Adrenal gland (tissue), 12 donors: Measurements from ENCODE around the gene LRRC4. TPM values are rescaled to one million over a fixed set of nuclear protein-coding genes. Genes with fewer than 3 reads are reported as not detected.

ENCODE experiments used
- DNase-seq, 7 donors: peaks; one replicate each; pipeline ENCODE4 v3.0.0-alpha.2; 2019 to 2020
- H3K27ac ChIP-seq, 5 donors: fragments of 200-600 bp; sonication (generic) in 4 of 5; 1 replicate in 3 of 5; 2 replicates in 2 of 5; pipeline versions ENCODE4 v1.5.1 to v1.8.0; 2016 to 2020; ENCODE audit warnings: mild to moderate bottlenecking in 1 of 5
- H3K27me3 ChIP-seq: fragments of 200-600 bp; 2 replicates; pipeline ENCODE4 v1.8.0; 2021
- H3K36me3 ChIP-seq, 2 donors: fragments of 200-600 bp; replicated peaks in 1 of 2; 1 replicate in 1 of 2; 2 replicates in 1 of 2; pipeline versions ENCODE4 v1.5.1 to v1.8.0; 2018 to 2022
- H3K4me1 ChIP-seq, 2 donors: fragments of 200-600 bp; replicated peaks in 1 of 2; 1 replicate in 1 of 2; 2 replicates in 1 of 2; pipeline versions ENCODE4 v1.5.1 to v1.8.0; 2018 to 2021
- H3K4me3 ChIP-seq, 4 donors: fragments of 200-600 bp; sonication (generic) in 3 of 4; one replicate each; pipeline ENCODE4 v1.5.1; 2016 to 2018
- H3K9me3 ChIP-seq, 3 donors: fragments of 200-600 bp; sonication (generic) in 1 of 3; replicated peaks in 1 of 3; 1 replicate in 2 of 3; 2 replicates in 1 of 3; pipeline versions ENCODE4 v1.5.1 to v1.8.0; 2016 to 2021
- POLR2A ChIP-seq, 2 donors: fragments of 450-650 bp; IDR thresholded peaks; one replicate each; pipeline ENCODE4 v1.6.1; 2017; ENCODE audit warnings: antibody characterized with exemption in 2 of 2, mild to moderate bottlenecking in 2 of 2, moderate library complexity in 1 of 2
- WGBS, 4 donors: extraction: QIAGEN DNeasy Blood & Tissue Kit in 2 of 4; methylation state at CpG; one replicate each; pipeline versions ENCODE4 v1.1.5 to v1.1.7; 2013 to 2017; 5-methylcytosine and 5-hydroxymethylcytosine counted together
- intact Hi-C, 2 donors: fragments of 100-400 bp; cut with DNase I; formaldehyde crosslinking; loops; one replicate each; pipeline versions ENCODE4 v1.14.1 to v1.15.0; 2022 to 2023
- polyA plus RNA-seq, 3 donors: library from polyadenylated mRNA; stranded (reverse); fragments of 200-250 nt in 2 of 3; fragments of 350-450 nt in 1 of 3; fragmentation: Illumina TruSeq in 1 of 3; extraction: RNeasy Lipid Tissue Mini Kit (QIAGEN cat#74804) in 1 of 3; gene quantifications; one replicate each; pipeline ENCODE4 v1.2.3, GENCODE V29; 2013 to 2014
- total RNA-seq, 9 donors: library from RNA; depleted of rRNA in 4 of 9; stranded (reverse); fragments of >200 nt in 4 of 9; fragments of 120-200 nt in 1 of 9; fragmentation: NEBNext Ultra II Directional in 1 of 9; extraction: Animal tissue kit (Norgen Biotek cat#: 25700) in 1 of 9; gene quantifications; one replicate each; pipeline versions ENCODE4 v1.1.0 to v1.2.4, GENCODE V29; 2013 to 2023
- TF ChIP-seq, protein P1 (sequence below), 6 experiments: fragments of 450-650 bp in 4 of 6; fragments of 200-600 bp in 2 of 6; sonication (generic) in 1 of 6; IDR thresholded peaks; 1 replicate in 5 of 6; 2 replicates in 1 of 6; pipeline versions ENCODE4 v1.5.1 to v1.8.0; 2016 to 2021; ENCODE audit warnings: antibody characterized with exemption in 6 of 6, mild to moderate bottlenecking in 2 of 6, moderate library complexity in 1 of 6
- donor health status: healthy with polysubstance abuse.
- donor health status: Bipolar disorder and iron deficiency.
- donor health status: DM: yes; HTN: yes; CAD: no.
- donor health status: DM: no; HTN: no; CAD: no.
- donor health status: DM: no; HTN: no; CAD: no.
- donor health status: DM: yes; HTN: yes; CAD: no.

LRRC4 gene
- total and polyA plus RNA-seq, 12 donors, result 2.2 to 23.7 (median 8.4) TPM

DNA sequence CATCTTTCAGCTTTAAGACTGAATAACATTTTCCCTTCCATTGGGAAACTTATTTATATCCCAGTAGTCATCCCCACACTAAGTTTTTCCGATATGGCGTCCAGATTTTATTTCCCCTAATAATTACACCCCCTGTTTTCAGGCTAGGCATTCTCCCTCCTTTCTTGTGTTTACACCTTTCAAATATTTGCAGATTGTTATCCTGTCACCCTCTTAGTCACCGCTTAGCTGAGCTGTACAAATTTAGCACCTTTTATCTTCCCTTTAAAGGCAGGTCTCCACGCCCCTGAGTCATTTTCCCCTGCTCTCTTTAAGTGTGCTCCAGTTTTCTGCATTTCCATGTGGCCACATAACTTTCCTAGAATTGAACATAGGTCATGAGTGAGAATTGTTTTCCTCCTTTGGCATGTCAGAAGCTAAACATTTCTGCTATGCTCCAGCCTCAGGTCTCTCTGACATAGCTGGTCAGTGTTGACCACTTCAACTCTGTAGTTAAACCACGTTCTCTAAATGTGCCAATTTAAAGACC, 47.4 kb downstream of the LRRC4 start:
- no peak for DNase-seq
- Histone ChIP-seq H3K27me3 (no peaks in the 10 kb centered on the region), H3K36me3 (no peaks in the 10 kb centered on the region), H3K9me3 (no peaks in the 10 kb centered on the region), H3K4me1 (no peaks in the 10 kb centered on the region), H3K27ac (no peak overlapping the region), H3K4me3 (no peak overlapping the region)
- intact Hi-C loops, result no loop called here
- TF ChIP-seq, protein P1, sequence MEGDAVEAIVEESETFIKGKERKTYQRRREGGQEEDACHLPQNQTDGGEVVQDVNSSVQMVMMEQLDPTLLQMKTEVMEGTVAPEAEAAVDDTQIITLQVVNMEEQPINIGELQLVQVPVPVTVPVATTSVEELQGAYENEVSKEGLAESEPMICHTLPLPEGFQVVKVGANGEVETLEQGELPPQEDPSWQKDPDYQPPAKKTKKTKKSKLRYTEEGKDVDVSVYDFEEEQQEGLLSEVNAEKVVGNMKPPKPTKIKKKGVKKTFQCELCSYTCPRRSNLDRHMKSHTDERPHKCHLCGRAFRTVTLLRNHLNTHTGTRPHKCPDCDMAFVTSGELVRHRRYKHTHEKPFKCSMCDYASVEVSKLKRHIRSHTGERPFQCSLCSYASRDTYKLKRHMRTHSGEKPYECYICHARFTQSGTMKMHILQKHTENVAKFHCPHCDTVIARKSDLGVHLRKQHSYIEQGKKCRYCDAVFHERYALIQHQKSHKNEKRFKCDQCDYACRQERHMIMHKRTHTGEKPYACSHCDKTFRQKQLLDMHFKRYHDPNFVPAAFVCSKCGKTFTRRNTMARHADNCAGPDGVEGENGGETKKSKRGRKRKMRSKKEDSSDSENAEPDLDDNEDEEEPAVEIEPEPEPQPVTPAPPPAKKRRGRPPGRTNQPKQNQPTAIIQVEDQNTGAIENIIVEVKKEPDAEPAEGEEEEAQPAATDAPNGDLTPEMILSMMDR (IDR thresholded peaks at IDR 0.05), result no peak
- no peak for TF ChIP-seq POLR2A (IDR thresholded peaks at IDR 0.05)
- 79 to 96% (median 94%) methylated on average over 5 of the region's 5 CpGs for WGBS, 4 donors

DNA sequence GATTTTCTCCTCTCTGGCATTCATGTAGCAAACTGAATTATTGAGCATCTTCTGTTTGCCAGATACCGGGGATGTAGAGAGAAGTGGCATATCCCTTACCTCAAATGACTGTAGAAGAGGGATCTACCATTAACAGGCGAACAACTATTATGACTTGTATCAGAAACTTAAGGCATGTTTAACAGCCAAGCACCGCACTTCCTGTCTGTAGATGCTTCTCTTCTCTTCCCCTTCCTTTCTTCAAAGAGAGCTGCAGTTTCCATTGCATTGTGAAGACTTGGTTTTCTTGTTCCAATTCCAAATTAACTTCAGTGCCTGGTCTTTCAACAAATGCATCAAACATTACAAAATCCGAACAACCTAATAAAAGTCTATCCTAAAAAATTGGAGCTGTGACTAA, 49.3 kb downstream of the LRRC4 start:
- intact Hi-C loops, result no loop called here
- 93 to 95% (median 93%) methylated on average over 4 of the region's 4 CpGs for WGBS, 4 donors

DNA sequence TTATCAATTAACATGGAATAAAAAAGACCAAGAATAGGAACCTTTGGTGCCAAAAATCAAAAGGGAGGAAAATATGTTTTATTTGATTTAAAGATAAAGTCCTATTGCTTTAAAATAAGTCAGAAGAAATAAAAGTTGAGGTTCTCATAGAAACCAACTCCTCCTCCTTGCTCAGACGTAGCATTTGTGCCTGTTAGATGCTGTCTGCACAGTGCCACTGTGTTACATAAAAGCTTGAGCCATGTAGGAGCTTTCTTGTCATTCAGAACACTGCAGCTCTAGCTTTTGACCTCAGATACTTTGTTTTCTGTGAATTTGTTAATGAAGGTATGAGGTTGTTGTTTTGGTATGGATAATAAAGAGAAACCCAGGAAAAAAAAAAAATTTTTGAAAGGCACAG, 50.3 kb downstream of the LRRC4 start:
- DNase-seq, result no peak

More for the DNA sequence above, 49.3 kb downstream of the LRRC4 start:
- no peaks in the 10 kb centered on the region for H3K36me3 ChIP-seq
- DNase-seq, result no peak
- H3K27ac ChIP-seq, result no peak overlapping the region
- TF ChIP-seq, protein P1 (IDR thresholded peaks at IDR 0.05), result no peak
- TF ChIP-seq POLR2A (IDR thresholded peaks at IDR 0.05), result no peak
- H3K4me1 ChIP-seq, result no peaks in the 10 kb centered on the region
- H3K4me3 ChIP-seq, result no peak overlapping the region
- no peaks in the 10 kb centered on the region for H3K27me3 ChIP-seq
- H3K9me3 ChIP-seq, result no peaks in the 10 kb centered on the region

DNA sequence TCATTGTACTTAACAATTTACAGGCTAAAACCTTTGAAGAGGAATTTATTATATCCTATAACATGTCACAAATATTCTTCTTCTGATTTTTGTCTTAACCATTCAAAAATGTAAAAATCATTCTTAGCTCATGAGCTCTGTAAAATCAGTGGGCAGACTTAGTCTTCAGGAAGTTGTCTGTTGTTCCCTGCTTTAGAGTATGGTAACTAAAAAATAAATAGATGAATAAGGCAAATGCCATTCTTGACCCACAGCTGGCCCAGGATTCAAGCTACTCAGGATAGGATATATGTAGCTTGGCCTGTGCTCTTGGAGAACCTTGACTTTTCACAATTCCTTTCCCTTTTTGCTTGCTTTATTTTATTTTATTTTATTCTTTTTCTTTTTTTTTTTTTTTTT, 51.5 kb downstream of the LRRC4 start:
- no peak for TF ChIP-seq POLR2A (IDR thresholded peaks at IDR 0.05)
- TF ChIP-seq, protein P1 (IDR thresholded peaks at IDR 0.05), result no peak
- intact Hi-C loops, result no loop called here

More for the DNA sequence above, 50.3 kb downstream of the LRRC4 start:
- intact Hi-C loops, result no loop called here
- Histone ChIP-seq H3K4me1 (no peaks in the 10 kb centered on the region), H3K27me3 (no peaks in the 10 kb centered on the region), H3K4me3 (no peak overlapping the region), H3K9me3 (no peaks in the 10 kb centered on the region), H3K27ac (no peak overlapping the region), H3K36me3 (no peaks in the 10 kb centered on the region)
- WGBS, 4 donors, result 93 to 96% (median 96%) methylated on average over 1 of the region's 1 CpG
- TF ChIP-seq, protein P1 (IDR thresholded peaks at IDR 0.05), result no peak
- no peak for TF ChIP-seq POLR2A (IDR thresholded peaks at IDR 0.05)

More for the DNA sequence above, 51.5 kb downstream of the LRRC4 start:
- Histone ChIP-seq H3K36me3 (no peaks in the 10 kb centered on the region), H3K9me3 (no peaks in the 10 kb centered on the region), H3K27ac (no peak overlapping the region), H3K27me3 (no peaks in the 10 kb centered on the region), H3K4me3 (no peak overlapping the region), H3K4me1 (no peaks in the 10 kb centered on the region)
- no peak for DNase-seq
